ENCODE results near the gene RFPL4AL1. TPM values are rescaled to one million over a fixed set of nuclear protein-coding genes. Genes with fewer than 3 reads are reported as not detected.
"Not testable (repeated sequence)": the region's sequence is repeated elsewhere in the genome, so short reads cannot be mapped to it uniquely, and the experiment has no call there.

The RFPL4AL1 gene
- total RNA-seq, 1 experiment from 2014 or later = not detected

DNA sequence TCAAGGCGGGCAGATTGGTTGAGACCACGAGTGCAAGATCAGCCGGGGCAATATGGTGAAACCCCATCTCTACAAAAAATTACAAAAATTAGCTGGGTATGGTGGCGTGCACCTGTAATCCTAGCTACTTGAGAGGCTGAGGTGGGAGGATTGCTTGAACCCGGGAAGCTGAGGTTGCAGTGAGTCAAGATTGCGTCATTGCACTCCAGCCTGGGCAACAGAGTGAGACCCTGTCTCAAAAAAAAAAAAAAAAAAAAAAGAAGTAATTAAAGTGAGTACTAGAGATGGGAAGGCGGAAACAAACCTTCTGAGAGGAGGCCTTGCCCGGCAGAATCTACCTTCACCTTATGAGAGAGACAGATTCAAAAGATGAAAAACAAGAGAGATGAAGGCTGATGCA is 45.4 kb upstream of the RFPL4AL1 start:
- Histone ChIP-seq H3K9ac (ENCODE audit: extremely low read depth, insufficient read length, low read length) (no peak overlapping the region), H2BK120ac (ENCODE audit: low read depth, low read length, poor library complexity, severe bottlenecking) (no peak overlapping the region), H4K8ac (replicated peaks; ENCODE audit: insufficient read length, low read depth, low read length) (no peak overlapping the region), H3K14ac (ENCODE audit: insufficient read depth, low read length) (no peak overlapping the region), H2AK5ac (ENCODE audit: insufficient read length, low read length) (no peak overlapping the region), H2BK15ac (ENCODE audit: low read depth, low read length) (no peak overlapping the region), H3K79me1 (ENCODE audit: insufficient read depth, low read depth, low read length, poor library complexity, severe bottlenecking) (no peaks in the 10 kb centered on the region), H3T11ph (ENCODE audit: low read length) (no peak overlapping the region), H3K23ac (ENCODE audit: insufficient read length, low read depth, low read length) (no peak overlapping the region), H3K23me2 (ENCODE audit: insufficient read length, low read depth, low read length, poor library complexity, severe bottlenecking) (no peaks in the 10 kb centered on the region), H3K18ac (ENCODE audit: insufficient read length, low read depth, low read length) (no peak overlapping the region), H3K56ac (ENCODE audit: insufficient read length, low read depth, low read length) (no peak overlapping the region), H2BK20ac (ENCODE audit: low read depth, low read length, poor library complexity, severe bottlenecking) (no peak overlapping the region), H4K20me1 (ENCODE audit: control insufficient read depth, insufficient read depth, insufficient read length) (no peaks in the 10 kb centered on the region), H3K4ac (ENCODE audit: low read depth, low read length) (no peak overlapping the region), H3K27me3 (ENCODE audit: insufficient read depth, low read length) (no peaks in the 10 kb centered on the region), H4K5ac (ENCODE audit: insufficient read length, low read depth, low read length) (no peak overlapping the region), H3K4me2 (ENCODE audit: insufficient read depth, insufficient read length, low read length) (no peak overlapping the region), H3K79me2 (ENCODE audit: insufficient read depth, low read length) (no peaks in the 10 kb centered on the region), H4K91ac (ENCODE audit: insufficient read length, low read depth, low read length) (no peak overlapping the region), H2AFZ (ENCODE audit: low read length) (no peak overlapping the region), H3K27ac (ENCODE audit: insufficient read length, low read depth, low read length) (no peak overlapping the region), H2BK5ac (ENCODE audit: insufficient read length, low read length) (no peak overlapping the region), H2BK12ac (ENCODE audit: insufficient read length, low read depth, low read length) (no peak overlapping the region), H3K9me3 (ENCODE audit: control insufficient read depth, low read depth, low read length) (peaks cover 81% of the 10 kb centered on the region), H3K4me1 (ENCODE audit: insufficient read depth, low read length) (no peaks in the 10 kb centered on the region)
- H3K36me3 Mint-ChIP-seq (ENCODE audit: insufficient read depth in 1 of 3, low read depth in 3 of 3) = peaks cover 4 to 43% (median 13%) of the 10 kb centered on the region in 3 experiments; a peak in 6 of 7 replicates
- H3K9me3 Mint-ChIP-seq = peaks cover 90 to 95% of the 10 kb centered on the region in 2 experiments
- no peaks in the 10 kb centered on the region for H3K4me1 Mint-ChIP-seq
- no peak overlapping the region for H3K27ac Mint-ChIP-seq
- DNase-seq = no peak
- TF ChIP-seq, protein P1, sequence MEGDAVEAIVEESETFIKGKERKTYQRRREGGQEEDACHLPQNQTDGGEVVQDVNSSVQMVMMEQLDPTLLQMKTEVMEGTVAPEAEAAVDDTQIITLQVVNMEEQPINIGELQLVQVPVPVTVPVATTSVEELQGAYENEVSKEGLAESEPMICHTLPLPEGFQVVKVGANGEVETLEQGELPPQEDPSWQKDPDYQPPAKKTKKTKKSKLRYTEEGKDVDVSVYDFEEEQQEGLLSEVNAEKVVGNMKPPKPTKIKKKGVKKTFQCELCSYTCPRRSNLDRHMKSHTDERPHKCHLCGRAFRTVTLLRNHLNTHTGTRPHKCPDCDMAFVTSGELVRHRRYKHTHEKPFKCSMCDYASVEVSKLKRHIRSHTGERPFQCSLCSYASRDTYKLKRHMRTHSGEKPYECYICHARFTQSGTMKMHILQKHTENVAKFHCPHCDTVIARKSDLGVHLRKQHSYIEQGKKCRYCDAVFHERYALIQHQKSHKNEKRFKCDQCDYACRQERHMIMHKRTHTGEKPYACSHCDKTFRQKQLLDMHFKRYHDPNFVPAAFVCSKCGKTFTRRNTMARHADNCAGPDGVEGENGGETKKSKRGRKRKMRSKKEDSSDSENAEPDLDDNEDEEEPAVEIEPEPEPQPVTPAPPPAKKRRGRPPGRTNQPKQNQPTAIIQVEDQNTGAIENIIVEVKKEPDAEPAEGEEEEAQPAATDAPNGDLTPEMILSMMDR (conservative IDR thresholded peaks at IDR 0.05) = no peak
- H3K27me3 Mint-ChIP-seq (ENCODE audit: low read depth) = peaks cover 14% of the 10 kb centered on the region
- H3K4me3 Mint-ChIP-seq = no peak overlapping the region
- no CpG with 5 or more reads among the region's 8 CpGs for WGBS (ENCODE audit: extremely low coverage, insufficient read length, low lambda C conversion rate)

- H3K36me3 Mint-ChIP-seq (ENCODE audit: insufficient read depth in 1 of 3, low read depth in 3 of 3) = peaks cover 0 to 33% (median 14%) of the 10 kb centered on the region in 3 experiments; a peak in 5 of 7 replicates
- H3K27me3 Mint-ChIP-seq (ENCODE audit: low read depth); H3K27ac Mint-ChIP-seq; H3K23ac ChIP-seq (ENCODE audit: insufficient read length, low read depth, low read length); H2BK120ac ChIP-seq (ENCODE audit: low read depth, low read length, poor library complexity, severe bottlenecking); H2AK5ac ChIP-seq (ENCODE audit: insufficient read length, low read length); H3K9ac ChIP-seq (ENCODE audit: extremely low read depth, insufficient read length, low read length); H3K4me1 Mint-ChIP-seq; H4K8ac ChIP-seq (replicated peaks; ENCODE audit: insufficient read length, low read depth, low read length); H3K4me3 Mint-ChIP-seq; H4K5ac ChIP-seq (ENCODE audit: insufficient read length, low read depth, low read length); H3K27ac ChIP-seq (ENCODE audit: insufficient read length, low read depth, low read length); H3K79me1 ChIP-seq (ENCODE audit: insufficient read depth, low read depth, low read length, poor library complexity, severe bottlenecking); H2BK20ac ChIP-seq (ENCODE audit: low read depth, low read length, poor library complexity, severe bottlenecking); H3K18ac ChIP-seq (ENCODE audit: insufficient read length, low read depth, low read length); H3K4ac ChIP-seq (ENCODE audit: low read depth, low read length); H3K23me2 ChIP-seq (ENCODE audit: insufficient read length, low read depth, low read length, poor library complexity, severe bottlenecking); H4K20me1 ChIP-seq (ENCODE audit: control insufficient read depth, insufficient read depth, insufficient read length); H2AFZ ChIP-seq (ENCODE audit: low read length); H3K27me3 ChIP-seq (ENCODE audit: insufficient read depth, low read length); H3K14ac ChIP-seq (ENCODE audit: insufficient read depth, low read length); DNase-seq; H2BK5ac ChIP-seq (ENCODE audit: insufficient read length, low read length); H2BK12ac ChIP-seq (ENCODE audit: insufficient read length, low read depth, low read length); H3K56ac ChIP-seq (ENCODE audit: insufficient read length, low read depth, low read length); H2BK15ac ChIP-seq (ENCODE audit: low read depth, low read length); H3K4me1 ChIP-seq (ENCODE audit: insufficient read depth, low read length); H3K4me2 ChIP-seq (ENCODE audit: insufficient read depth, insufficient read length, low read length); H4K91ac ChIP-seq (ENCODE audit: insufficient read length, low read depth, low read length); H3K79me2 ChIP-seq (ENCODE audit: insufficient read depth, low read length); H3T11ph ChIP-seq (ENCODE audit: low read length): not testable (repeated sequence)
- peaks cover 86% of the 10 kb centered on the region for H3K9me3 ChIP-seq (ENCODE audit: control insufficient read depth, low read depth, low read length)
- WGBS (ENCODE audit: extremely low coverage, insufficient read length, low lambda C conversion rate) = no CpG with 5 or more reads among the region's 2 CpGs
- H3K9me3 Mint-ChIP-seq = peaks cover 84 to 95% of the 10 kb centered on the region in 2 experiments
These were observed 38.5 kb upstream of the RFPL4AL1 start for GRCh38 chr19:55730378-55730777.

Data from H9 (cell line).